Lower lobe of right lung (tissue), 2 donors: Measurements from ENCODE around the gene SLC22A31. TPM values are rescaled to one million over a fixed set of nuclear protein-coding genes. Genes with fewer than 3 reads are reported as not detected.
"Not testable (repeated sequence)": the region's sequence is repeated elsewhere in the genome, so short reads cannot be mapped to it uniquely, and the experiment has no call there.

Experiments
- ATAC-seq, 2 donors: fragments of 200-7000 bp; cut with Tn5 transposase; one replicate each; pipeline ENCODE4 v1.9.1; 2020 to 2022; ENCODE audit warnings: mild to moderate bottlenecking in 2 of 2, moderate library complexity in 2 of 2
- DNase-seq: peaks from one replicate; pipeline ENCODE4 v3.0.0-alpha.2; 2020
- H3K27ac ChIP-seq: fragments of 200-600 bp; one replicate; pipeline ENCODE4 v1.8.0; 2022
- H3K27me3 ChIP-seq: fragments of 200-600 bp; one replicate; pipeline ENCODE4 v1.8.0; 2022; ENCODE audit warnings: low read depth
- H3K36me3 ChIP-seq: fragments of 200-600 bp; one replicate; pipeline ENCODE4 v1.8.0; 2022; ENCODE audit warnings: mild to moderate bottlenecking
- H3K4me1 ChIP-seq: fragments of 200-600 bp; one replicate; pipeline ENCODE4 v1.8.0; 2022
- H3K4me3 ChIP-seq: fragments of 200-600 bp; one replicate; pipeline ENCODE4 v1.8.0; 2022; ENCODE audit warnings: mild to moderate bottlenecking
- H3K9me3 ChIP-seq: fragments of 200-600 bp; one replicate; pipeline ENCODE4 v1.8.0; 2022
- intact Hi-C: fragments of 100-400 bp; cut with DNase I; formaldehyde crosslinking; loops from one replicate; pipeline ENCODE4 v1.11.0; 2022
- total RNA-seq: library from RNA; stranded (reverse); fragmentation: NEBNext Ultra II Directional; extraction: Animal tissue kit (Norgen Biotek cat#: 25700); gene quantifications from one replicate; pipeline ENCODE4 v1.2.1, GENCODE V29; 2021
- TF ChIP-seq, protein P1 (sequence below): fragments of 200-600 bp; IDR thresholded peaks from one replicate; pipeline ENCODE4 v1.8.0; 2022; ENCODE audit warnings: antibody characterized with exemption, mild to moderate bottlenecking
- donor health status: DM: no; HTN: yes; CAD: no; lungs with severe emphysema.

Gene SLC22A31
- total RNA-seq, 1 donor from 2014 or later: 132 TPM

DNA sequence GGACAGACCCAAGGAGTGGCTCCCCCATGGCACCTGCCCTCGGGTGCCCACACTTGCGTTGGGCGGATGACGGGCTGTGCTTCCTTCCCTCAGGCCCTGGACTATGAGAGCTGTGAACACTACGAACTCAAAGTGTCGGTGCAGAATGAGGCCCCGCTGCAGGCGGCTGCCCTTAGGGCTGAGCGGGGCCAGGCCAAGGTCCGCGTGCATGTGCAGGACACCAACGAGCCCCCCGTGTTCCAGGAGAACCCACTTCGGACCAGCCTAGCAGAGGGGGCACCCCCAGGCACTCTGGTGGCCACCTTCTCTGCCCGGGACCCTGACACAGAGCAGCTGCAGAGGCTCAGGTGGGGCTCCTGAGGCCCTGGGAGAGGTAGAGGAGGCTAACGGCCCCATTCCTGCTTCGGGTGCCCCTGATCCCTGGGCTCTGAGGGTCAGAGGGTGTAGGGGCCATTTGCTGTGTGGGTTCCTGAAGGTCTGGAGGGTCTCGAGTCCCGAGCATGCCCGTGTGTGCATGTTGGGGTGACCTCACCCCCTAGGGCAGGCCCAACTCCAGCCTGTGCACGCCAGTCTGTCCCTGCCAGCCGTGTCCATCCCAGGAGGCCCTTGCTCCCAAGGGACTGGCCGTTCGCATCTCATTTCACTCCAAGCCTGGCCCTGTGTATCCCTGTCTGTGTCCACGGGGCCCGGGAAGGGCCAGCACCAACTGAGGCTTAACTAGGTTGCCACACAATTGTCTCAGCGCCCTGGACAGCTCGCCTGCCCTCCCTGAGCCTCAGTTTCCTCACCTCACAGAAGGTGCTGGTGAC lies 10.0 kb downstream of the SLC22A31 start:
- H3K4me1 ChIP-seq: peaks cover 5% of the 10 kb centered on the region
- TF ChIP-seq, protein P1, sequence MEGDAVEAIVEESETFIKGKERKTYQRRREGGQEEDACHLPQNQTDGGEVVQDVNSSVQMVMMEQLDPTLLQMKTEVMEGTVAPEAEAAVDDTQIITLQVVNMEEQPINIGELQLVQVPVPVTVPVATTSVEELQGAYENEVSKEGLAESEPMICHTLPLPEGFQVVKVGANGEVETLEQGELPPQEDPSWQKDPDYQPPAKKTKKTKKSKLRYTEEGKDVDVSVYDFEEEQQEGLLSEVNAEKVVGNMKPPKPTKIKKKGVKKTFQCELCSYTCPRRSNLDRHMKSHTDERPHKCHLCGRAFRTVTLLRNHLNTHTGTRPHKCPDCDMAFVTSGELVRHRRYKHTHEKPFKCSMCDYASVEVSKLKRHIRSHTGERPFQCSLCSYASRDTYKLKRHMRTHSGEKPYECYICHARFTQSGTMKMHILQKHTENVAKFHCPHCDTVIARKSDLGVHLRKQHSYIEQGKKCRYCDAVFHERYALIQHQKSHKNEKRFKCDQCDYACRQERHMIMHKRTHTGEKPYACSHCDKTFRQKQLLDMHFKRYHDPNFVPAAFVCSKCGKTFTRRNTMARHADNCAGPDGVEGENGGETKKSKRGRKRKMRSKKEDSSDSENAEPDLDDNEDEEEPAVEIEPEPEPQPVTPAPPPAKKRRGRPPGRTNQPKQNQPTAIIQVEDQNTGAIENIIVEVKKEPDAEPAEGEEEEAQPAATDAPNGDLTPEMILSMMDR: no peak
- H3K27me3 ChIP-seq: no peaks in the 10 kb centered on the region
- DNase-seq (peak; percentile 39), ATAC-seq (no peak)
- no peaks in the 10 kb centered on the region for H3K9me3 ChIP-seq
- H3K36me3 ChIP-seq: no peaks in the 10 kb centered on the region
- H3K4me3 ChIP-seq: no peak overlapping the region
- H3K27ac ChIP-seq: no peak overlapping the region
- intact Hi-C loops: no loop called here

DNA sequence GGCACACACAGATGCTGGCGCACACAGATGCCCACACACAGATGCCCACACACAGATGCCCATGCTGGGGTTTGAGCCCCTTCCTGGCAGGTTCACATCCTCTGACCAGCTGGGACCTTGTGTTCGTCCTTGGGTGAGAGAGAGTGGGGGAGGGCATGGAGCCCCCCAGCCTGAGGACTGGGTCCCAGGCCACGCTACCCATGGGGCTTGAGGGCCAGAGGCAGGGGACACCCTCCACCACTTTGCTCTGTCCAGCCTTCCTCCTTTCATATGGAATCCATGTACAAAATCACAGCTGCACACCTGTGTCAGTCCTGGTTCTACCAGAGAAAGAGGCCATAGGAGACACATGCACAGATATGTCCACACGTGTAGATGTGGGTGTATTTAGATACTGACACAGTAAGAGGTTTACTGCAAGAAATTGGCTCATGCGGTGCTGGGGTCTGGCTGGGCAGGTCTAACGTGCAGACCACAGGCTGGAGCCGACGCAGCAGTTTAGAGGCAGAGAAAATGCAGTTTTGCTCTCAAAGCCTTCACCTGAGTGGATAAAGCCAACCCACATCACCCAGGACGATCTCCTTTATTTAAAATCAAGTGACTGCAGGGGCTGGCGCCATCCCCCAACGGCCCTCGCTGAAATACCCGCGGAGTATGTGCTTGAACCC lies 10.8 kb downstream of the SLC22A31 start:
- H3K36me3 ChIP-seq: no peaks in the 10 kb centered on the region
- no peaks in the 10 kb centered on the region for H3K27me3 ChIP-seq
- DNase-seq (peak; percentile 39), ATAC-seq (no peak)
- H3K9me3 ChIP-seq: no peaks in the 10 kb centered on the region
- no peak overlapping the region for H3K27ac ChIP-seq
- intact Hi-C loops: no loop called here
- peaks cover 5% of the 10 kb centered on the region for H3K4me1 ChIP-seq
- no peak overlapping the region for H3K4me3 ChIP-seq
- TF ChIP-seq, protein P1: no peak

DNA sequence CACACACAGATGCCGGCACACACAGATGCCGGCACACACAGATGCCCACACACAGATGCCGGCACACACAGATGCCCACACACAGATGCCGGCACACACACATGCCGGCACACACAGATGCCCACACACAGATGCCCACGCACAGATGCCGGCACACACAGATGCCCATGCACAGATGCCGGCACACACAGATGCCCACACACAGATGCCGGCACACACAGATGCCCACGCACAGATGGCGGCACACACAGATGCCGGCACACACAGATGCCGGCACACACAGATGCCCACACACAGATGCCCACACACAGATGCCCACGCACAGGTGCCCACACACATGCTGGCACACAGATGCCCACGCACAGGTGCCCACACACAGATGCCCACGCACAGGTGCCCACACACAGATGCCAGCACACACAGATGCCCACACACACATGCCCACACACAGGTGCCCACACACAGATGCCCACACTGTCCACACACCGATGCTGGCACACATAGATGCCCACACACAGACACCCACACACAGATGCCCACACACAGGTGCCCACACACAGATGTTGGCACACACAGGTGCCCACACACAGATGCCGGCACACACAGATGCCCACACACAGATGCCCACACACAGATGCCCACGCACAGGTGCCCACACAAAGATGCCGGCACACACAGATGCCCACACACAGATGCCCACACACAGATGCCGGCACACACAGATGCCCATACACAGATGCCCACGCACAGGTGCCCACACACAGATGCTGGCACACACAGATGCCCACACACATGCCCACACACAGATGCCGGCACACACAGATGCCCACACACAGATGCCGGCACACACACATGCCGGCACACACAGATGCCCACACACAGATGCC lies 11.6 kb downstream of the SLC22A31 start:
- H3K36me3 ChIP-seq, intact Hi-C loops, H3K9me3 ChIP-seq, H3K4me3 ChIP-seq, H3K27ac ChIP-seq, ATAC-seq, H3K27me3 ChIP-seq, DNase-seq, H3K4me1 ChIP-seq: not testable (repeated sequence)

DNA sequence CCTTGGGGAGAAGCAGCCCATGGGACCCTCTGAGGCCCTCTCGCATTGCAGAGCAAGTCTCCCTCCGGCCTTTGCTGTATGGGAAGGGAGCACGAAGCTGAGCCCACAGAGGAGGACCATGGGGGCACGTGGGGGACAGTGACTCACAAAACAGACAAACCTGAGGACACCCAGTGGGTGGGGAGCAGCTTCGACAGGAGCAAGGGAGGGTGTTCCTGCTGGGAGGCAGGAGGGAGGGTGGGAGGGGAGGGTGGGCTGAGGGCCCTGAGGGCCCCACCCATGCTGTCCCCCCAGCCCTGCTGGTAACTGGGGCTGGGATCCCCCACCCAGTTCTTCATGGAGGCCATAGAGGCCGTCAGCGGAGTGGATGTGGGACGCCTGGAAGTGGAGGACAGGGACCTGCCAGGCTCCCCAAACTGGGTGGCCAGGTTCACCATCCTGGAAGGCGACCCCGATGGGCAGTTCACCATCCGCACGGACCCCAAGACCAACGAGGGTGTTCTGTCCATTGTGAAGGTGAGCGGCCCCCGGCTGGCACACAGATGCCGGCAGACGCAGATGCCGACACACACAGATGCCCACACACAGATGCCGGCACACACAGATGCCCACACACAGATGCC lies 12.5 kb downstream of the SLC22A31 start:
- Histone ChIP-seq H3K4me3 (no peak overlapping the region), H3K27me3 (peaks cover 4% of the 10 kb centered on the region), H3K27ac (no peak overlapping the region), H3K4me1 (peaks cover 5% of the 10 kb centered on the region), H3K36me3 (no peaks in the 10 kb centered on the region), H3K9me3 (no peaks in the 10 kb centered on the region)
- intact Hi-C loops: no loop called here
- DNase-seq: no peak
- TF ChIP-seq, protein P1: no peak
- ATAC-seq: no peak

DNA sequence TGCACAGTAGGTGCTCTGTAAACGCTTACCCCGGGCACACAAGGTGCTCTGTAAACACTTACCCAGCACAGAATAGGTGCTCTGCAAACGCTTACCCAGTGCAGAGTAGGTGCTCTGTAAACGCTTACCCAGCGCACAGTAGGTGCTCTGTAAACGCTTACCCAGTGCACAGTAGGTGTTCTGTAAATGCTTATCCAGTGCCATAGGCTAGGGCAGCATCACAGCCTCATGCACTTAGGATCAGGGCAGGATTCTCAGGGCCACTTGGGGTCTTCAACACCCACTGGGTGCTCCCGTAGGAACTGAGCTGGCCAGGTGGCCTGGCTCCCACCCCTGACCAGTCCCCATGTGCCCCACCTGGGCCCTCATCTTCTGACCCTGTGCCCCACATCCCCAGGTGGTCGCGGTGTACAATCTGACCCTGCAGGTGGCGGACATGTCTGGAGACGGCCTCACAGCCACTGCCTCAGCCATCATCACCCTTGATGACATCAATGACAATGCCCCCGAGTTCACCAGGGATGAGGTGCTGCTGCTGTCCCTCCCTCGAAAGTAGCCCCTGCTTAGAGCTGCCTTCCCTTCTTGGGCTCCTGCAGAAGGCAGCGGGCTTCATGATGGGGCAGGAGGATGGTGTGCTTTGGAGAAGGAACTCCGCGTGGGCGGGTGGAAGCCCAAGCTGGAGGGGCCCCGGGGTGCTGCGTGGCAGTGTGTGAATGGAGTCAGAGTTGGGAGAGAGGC lies 13.1 kb downstream of the SLC22A31 start:
- H3K27me3 ChIP-seq: peaks cover 4% of the 10 kb centered on the region
- intact Hi-C loops: no loop called here
- H3K36me3 ChIP-seq: no peaks in the 10 kb centered on the region
- ATAC-seq (peak in 1 of 2 donors; percentile 6), DNase-seq (no peak)
- no peak overlapping the region for H3K4me3 ChIP-seq
- H3K9me3 ChIP-seq: no peaks in the 10 kb centered on the region
- H3K27ac ChIP-seq: no peak overlapping the region
- TF ChIP-seq, protein P1: no peak
- H3K4me1 ChIP-seq: peaks cover 4% of the 10 kb centered on the region

DNA sequence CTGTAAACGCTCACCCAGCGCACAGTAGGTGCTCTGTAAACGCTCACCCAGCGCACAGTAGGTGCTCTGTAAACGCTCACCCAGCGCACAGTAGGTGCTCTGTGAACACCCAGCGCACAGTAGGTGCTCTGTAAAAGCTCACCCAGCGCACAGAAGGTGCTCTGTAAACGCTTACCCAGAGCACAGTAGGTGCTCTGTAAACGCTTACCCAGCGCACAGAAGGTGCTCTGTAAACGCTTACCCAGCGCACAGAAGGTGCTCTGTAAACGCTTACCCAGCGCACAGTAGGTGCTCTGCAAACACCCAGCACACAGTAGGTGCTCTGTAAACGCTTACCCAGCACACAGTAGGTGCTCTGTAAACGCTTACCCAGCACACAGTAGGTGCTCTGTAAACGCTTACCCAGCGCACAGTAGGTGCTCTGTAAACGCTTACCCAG lies 13.7 kb downstream of the SLC22A31 start:
- H3K4me3 ChIP-seq, H3K27me3 ChIP-seq, intact Hi-C loops, H3K4me1 ChIP-seq, H3K36me3 ChIP-seq, H3K9me3 ChIP-seq, ATAC-seq, DNase-seq, H3K27ac ChIP-seq: not testable (repeated sequence)

DNA sequence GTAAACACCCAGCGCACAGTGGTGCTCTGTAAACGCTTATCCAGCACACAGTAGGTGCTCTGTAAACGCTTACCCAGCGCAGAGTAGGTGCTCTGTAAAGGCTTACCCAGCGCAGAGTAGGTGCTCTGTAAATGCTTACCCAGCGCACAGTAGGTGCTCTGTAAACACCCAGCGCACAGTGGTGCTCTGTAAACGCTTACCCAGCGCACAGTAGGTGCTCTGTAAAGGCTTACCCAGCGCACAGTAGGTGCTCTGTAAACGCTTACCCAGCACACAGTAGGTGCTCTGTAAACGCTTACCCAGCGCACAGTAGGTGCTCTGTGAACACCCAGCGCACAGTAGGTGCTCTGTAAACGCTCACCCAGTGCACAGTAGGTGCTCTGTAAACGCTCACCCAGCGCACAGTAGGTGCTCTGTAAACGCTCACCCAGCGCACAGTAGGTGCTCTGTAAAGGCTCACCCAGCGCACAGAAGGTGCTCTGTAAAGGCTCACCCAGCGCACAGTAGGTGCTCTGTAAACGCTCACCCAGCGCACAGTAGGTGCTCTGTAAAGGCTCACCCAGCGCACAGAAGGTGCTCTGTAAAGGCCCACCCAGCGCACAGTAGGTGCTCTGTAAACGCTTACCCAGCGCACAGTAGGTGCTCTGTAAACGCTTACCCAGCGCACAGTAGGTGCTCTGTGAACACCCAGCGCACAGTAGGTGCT lies 14.3 kb downstream of the SLC22A31 start:
- not testable (repeated sequence) for H3K4me3 ChIP-seq, H3K27me3 ChIP-seq

More for the DNA sequence above, 14.3 kb downstream of the SLC22A31 start:
- ATAC-seq, H3K36me3 ChIP-seq, H3K9me3 ChIP-seq, intact Hi-C loops, H3K27ac ChIP-seq, DNase-seq, H3K4me1 ChIP-seq: not testable (repeated sequence)
